ENCODE results near the gene DACH2.
"Not testable (repeated sequence)": the region's sequence is repeated elsewhere in the genome, so short reads cannot be mapped to it uniquely, and the experiment has no call there.

The DACH2 gene

GRCh38 chrX:86178906-86179305, 30.7 kb downstream of the DACH2 start:
- Histone ChIP-seq H3K4me3 (ENCODE audit: low read length) (no peak overlapping the region), H3K27ac (ENCODE audit: low read depth, low read length) (no peak overlapping the region), H3K36me3 (ENCODE audit: control insufficient read depth, insufficient read depth, low read length) (no peaks in the 10 kb centered on the region), H3K9ac (ENCODE audit: low read length) (no peak overlapping the region), H3K4me1 (ENCODE audit: control insufficient read depth, insufficient read depth, low read length) (no peaks in the 10 kb centered on the region), H3K27me3 (ENCODE audit: control insufficient read depth, insufficient read depth, low read length) (no peaks in the 10 kb centered on the region)

DNA sequence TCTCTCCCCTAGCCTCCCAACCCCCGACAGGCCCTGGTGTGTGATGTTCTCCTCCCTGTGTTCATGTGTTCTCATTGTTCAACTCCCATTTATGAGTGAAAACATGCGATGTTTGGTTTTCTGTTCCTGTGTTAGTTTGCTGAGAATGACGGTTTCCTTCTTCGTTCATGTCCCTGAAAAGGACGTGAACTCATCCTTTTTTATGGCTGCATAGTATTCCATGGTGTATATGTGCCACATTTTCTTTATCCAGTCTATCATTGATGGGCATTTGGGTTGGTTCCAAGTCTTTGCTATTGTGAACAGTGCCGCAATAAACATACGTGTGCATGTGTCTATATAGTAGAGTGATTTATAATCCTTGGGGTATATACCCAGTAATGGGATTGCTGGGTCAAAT, 33.1 kb downstream of the DACH2 start:
- H3K27me3 ChIP-seq (ENCODE audit: control insufficient read depth, insufficient read depth, low read length); H3K4me3 ChIP-seq (ENCODE audit: low read length); H3K4me1 ChIP-seq (ENCODE audit: control insufficient read depth, insufficient read depth, low read length); H3K9ac ChIP-seq (ENCODE audit: low read length); H3K36me3 ChIP-seq (ENCODE audit: control insufficient read depth, insufficient read depth, low read length); H3K27ac ChIP-seq (ENCODE audit: low read depth, low read length): not testable (repeated sequence)

GRCh38 chrX:86192827-86193226, 44.6 kb downstream of the DACH2 start:
- H3K27ac ChIP-seq (ENCODE audit: low read depth, low read length), result no peak overlapping the region
- H3K36me3 ChIP-seq (ENCODE audit: control insufficient read depth, insufficient read depth, low read length), result no peaks in the 10 kb centered on the region
- H3K9ac ChIP-seq (ENCODE audit: low read length), result no peak overlapping the region
- no peaks in the 10 kb centered on the region for H3K27me3 ChIP-seq (ENCODE audit: control insufficient read depth, insufficient read depth, low read length)
- H3K4me1 ChIP-seq (ENCODE audit: control insufficient read depth, insufficient read depth, low read length), result no peaks in the 10 kb centered on the region
- no peak overlapping the region for H3K4me3 ChIP-seq (ENCODE audit: low read length)

DNA sequence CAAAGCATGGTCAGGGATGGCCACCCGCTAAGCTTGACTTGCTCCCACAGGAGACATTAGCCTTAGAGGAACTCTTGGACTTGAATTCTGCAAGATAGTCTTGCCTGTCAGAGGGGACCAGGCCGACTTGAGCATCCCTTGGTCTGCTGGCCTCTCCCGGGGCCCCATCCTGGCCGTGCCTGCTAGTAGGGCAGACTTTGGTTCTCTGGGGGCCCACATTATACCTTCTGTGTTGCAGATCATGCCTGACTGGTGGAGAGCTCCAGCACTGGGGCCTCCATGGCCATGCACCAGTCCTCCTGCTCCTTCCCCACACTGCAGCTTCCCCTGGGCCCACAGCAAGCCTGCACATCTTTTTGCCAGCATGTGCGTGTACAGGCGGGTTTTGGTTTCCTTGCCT, 46.5 kb downstream of the DACH2 start:
- no peaks in the 10 kb centered on the region for H3K27me3 ChIP-seq (ENCODE audit: control insufficient read depth, insufficient read depth, low read length)
- no peaks in the 10 kb centered on the region for H3K36me3 ChIP-seq (ENCODE audit: control insufficient read depth, insufficient read depth, low read length)
- no peak overlapping the region for H3K27ac ChIP-seq (ENCODE audit: low read depth, low read length)
- H3K4me3 ChIP-seq (ENCODE audit: low read length), result no peak overlapping the region
- no peak overlapping the region for H3K9ac ChIP-seq (ENCODE audit: low read length)
- no peaks in the 10 kb centered on the region for H3K4me1 ChIP-seq (ENCODE audit: control insufficient read depth, insufficient read depth, low read length)

- H3K36me3 ChIP-seq (ENCODE audit: control insufficient read depth, insufficient read depth, low read length), result no peaks in the 10 kb centered on the region
Measured at GRCh38 chrX:86195343-86195742, 47.1 kb downstream of the DACH2 start.

GRCh38 chrX:86197815-86198214, 49.6 kb downstream of the DACH2 start:
- H3K4me1 ChIP-seq (ENCODE audit: control insufficient read depth, insufficient read depth, low read length), result no peaks in the 10 kb centered on the region
- H3K4me3 ChIP-seq (ENCODE audit: low read length), result no peak overlapping the region
- no peak overlapping the region for H3K27ac ChIP-seq (ENCODE audit: low read depth, low read length)
- no peaks in the 10 kb centered on the region for H3K27me3 ChIP-seq (ENCODE audit: control insufficient read depth, insufficient read depth, low read length)
- H3K36me3 ChIP-seq (ENCODE audit: control insufficient read depth, insufficient read depth, low read length), result no peaks in the 10 kb centered on the region
- no peak overlapping the region for H3K9ac ChIP-seq (ENCODE audit: low read length)

More at GRCh38 chrX:86195343-86195742, 47.1 kb downstream of the DACH2 start:
- Histone ChIP-seq H3K4me3 (ENCODE audit: low read length) (no peak overlapping the region), H3K27ac (ENCODE audit: low read depth, low read length) (no peak overlapping the region), H3K4me1 (ENCODE audit: control insufficient read depth, insufficient read depth, low read length) (no peaks in the 10 kb centered on the region), H3K27me3 (ENCODE audit: control insufficient read depth, insufficient read depth, low read length) (no peaks in the 10 kb centered on the region), H3K9ac (ENCODE audit: low read length) (no peak overlapping the region)

GRCh38 chrX:86210772-86211171, 62.5 kb downstream of the DACH2 start:
- no peaks in the 10 kb centered on the region for H3K36me3 ChIP-seq (ENCODE audit: control insufficient read depth, insufficient read depth, low read length)
- H3K27ac ChIP-seq (ENCODE audit: low read depth, low read length), result no peak overlapping the region
- no peaks in the 10 kb centered on the region for H3K4me1 ChIP-seq (ENCODE audit: control insufficient read depth, insufficient read depth, low read length)
- H3K4me3 ChIP-seq (ENCODE audit: low read length), result no peak overlapping the region
- no peak overlapping the region for H3K9ac ChIP-seq (ENCODE audit: low read length)
- H3K27me3 ChIP-seq (ENCODE audit: control insufficient read depth, insufficient read depth, low read length), result no peaks in the 10 kb centered on the region

DNA sequence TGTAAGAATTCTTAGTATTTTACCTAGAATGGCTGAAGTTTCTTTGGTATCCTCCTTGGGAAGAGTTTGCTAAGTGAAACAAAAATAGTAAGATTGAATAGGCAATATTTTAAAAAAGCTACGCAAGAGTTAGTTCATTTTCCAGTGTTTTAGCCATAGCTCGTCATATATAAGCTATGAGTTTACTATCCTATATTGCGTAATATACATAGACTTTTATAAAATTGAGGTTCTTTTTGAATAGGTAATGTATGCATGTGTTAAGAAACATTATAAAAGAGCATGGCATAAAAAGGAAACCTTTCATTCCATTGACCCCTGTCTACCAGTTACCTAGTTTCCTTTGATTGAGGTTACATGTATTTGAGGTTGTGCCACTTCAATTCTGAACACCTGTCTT, 67.0 kb downstream of the DACH2 start:
- Histone ChIP-seq H3K4me1 (ENCODE audit: control insufficient read depth, insufficient read depth, low read length) (no peaks in the 10 kb centered on the region), H3K27me3 (ENCODE audit: control insufficient read depth, insufficient read depth, low read length) (no peaks in the 10 kb centered on the region), H3K27ac (ENCODE audit: low read depth, low read length) (no peak overlapping the region), H3K36me3 (ENCODE audit: control insufficient read depth, insufficient read depth, low read length) (no peaks in the 10 kb centered on the region), H3K9ac (ENCODE audit: low read length) (no peak overlapping the region), H3K4me3 (ENCODE audit: low read length) (no peak overlapping the region)

DNA sequence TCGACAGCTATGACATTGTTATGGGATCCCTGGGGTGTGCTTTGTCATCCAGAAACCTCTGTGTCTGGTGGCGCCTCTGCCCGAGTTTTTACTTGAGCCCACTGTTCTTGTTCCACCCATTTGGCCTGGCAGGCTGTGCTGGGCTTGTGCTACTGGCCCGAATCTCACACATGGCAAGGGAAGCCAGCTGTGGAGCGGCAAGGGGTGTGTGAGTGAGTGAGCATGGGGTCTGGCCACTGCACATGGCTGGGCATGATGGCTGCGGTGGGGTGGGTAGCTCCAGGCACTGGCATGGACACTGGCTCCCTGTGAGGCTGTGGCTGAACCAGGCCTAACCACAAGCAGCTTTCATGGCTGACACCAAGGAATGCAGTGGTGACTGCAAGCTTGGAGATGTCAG, 89.2 kb downstream of the DACH2 start:
- Histone ChIP-seq H3K27me3 (ENCODE audit: control insufficient read depth, insufficient read depth, low read length) (no peaks in the 10 kb centered on the region), H3K4me3 (ENCODE audit: low read length) (no peak overlapping the region), H3K27ac (ENCODE audit: low read depth, low read length) (no peak overlapping the region), H3K4me1 (ENCODE audit: control insufficient read depth, insufficient read depth, low read length) (no peaks in the 10 kb centered on the region), H3K9ac (ENCODE audit: low read length) (no peak overlapping the region), H3K36me3 (ENCODE audit: control insufficient read depth, insufficient read depth, low read length) (no peaks in the 10 kb centered on the region)

DNA sequence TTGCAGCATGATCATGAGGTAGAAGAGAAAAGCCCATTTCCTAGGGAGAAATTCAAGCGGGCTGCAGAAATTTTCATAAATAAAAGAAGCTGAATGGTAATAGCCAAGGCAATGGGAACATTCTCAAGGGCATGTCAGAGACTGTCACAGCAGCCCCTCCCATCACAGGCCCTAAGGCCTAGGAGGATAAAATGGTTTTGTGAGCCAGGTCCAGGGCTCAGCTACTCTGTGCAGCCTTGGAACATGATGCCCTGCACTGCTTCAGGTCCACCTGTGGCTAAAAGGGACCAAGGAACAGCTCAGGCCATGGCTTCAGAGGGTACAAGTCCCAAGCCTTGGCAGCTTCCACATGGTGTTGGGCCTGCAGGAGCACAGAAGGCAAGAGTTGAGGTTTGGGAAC, 93.3 kb downstream of the DACH2 start:
- H3K27me3 ChIP-seq (ENCODE audit: control insufficient read depth, insufficient read depth, low read length), result no peaks in the 10 kb centered on the region
- H3K9ac ChIP-seq (ENCODE audit: low read length), result no peak overlapping the region
- H3K36me3 ChIP-seq (ENCODE audit: control insufficient read depth, insufficient read depth, low read length), result no peaks in the 10 kb centered on the region
- no peak overlapping the region for H3K4me3 ChIP-seq (ENCODE audit: low read length)
- no peak overlapping the region for H3K27ac ChIP-seq (ENCODE audit: low read depth, low read length)
- no peaks in the 10 kb centered on the region for H3K4me1 ChIP-seq (ENCODE audit: control insufficient read depth, insufficient read depth, low read length)

GRCh38 chrX:86263526-86263925, 115.3 kb downstream of the DACH2 start:
- Histone ChIP-seq H3K27me3 (ENCODE audit: control insufficient read depth, insufficient read depth, low read length) (no peaks in the 10 kb centered on the region), H3K4me1 (ENCODE audit: control insufficient read depth, insufficient read depth, low read length) (no peaks in the 10 kb centered on the region), H3K36me3 (ENCODE audit: control insufficient read depth, insufficient read depth, low read length) (no peaks in the 10 kb centered on the region), H3K27ac (ENCODE audit: low read depth, low read length) (no peak overlapping the region), H3K9ac (ENCODE audit: low read length) (no peak overlapping the region), H3K4me3 (ENCODE audit: low read length) (no peak overlapping the region)

GRCh38 chrX:86295293-86295692, 147.0 kb downstream of the DACH2 start:
- H3K4me3 ChIP-seq (ENCODE audit: low read length), result no peak overlapping the region
- no peaks in the 10 kb centered on the region for H3K27me3 ChIP-seq (ENCODE audit: control insufficient read depth, insufficient read depth, low read length)
- no peak overlapping the region for H3K27ac ChIP-seq (ENCODE audit: low read depth, low read length)
- H3K9ac ChIP-seq (ENCODE audit: low read length), result no peak overlapping the region
- no peaks in the 10 kb centered on the region for H3K36me3 ChIP-seq (ENCODE audit: control insufficient read depth, insufficient read depth, low read length)
- no peaks in the 10 kb centered on the region for H3K4me1 ChIP-seq (ENCODE audit: control insufficient read depth, insufficient read depth, low read length)

- H3K27me3 ChIP-seq (ENCODE audit: control insufficient read depth, insufficient read depth, low read length), result no peaks in the 10 kb centered on the region
- H3K4me3 ChIP-seq (ENCODE audit: low read length), result no peak overlapping the region
- H3K4me1 ChIP-seq (ENCODE audit: control insufficient read depth, insufficient read depth, low read length), result no peaks in the 10 kb centered on the region
- no peak overlapping the region for H3K27ac ChIP-seq (ENCODE audit: low read depth, low read length)
- H3K9ac ChIP-seq (ENCODE audit: low read length), result no peak overlapping the region
- no peaks in the 10 kb centered on the region for H3K36me3 ChIP-seq (ENCODE audit: control insufficient read depth, insufficient read depth, low read length)
Measured at GRCh38 chrX:86322913-86323312, 174.7 kb downstream of the DACH2 start.

DNA sequence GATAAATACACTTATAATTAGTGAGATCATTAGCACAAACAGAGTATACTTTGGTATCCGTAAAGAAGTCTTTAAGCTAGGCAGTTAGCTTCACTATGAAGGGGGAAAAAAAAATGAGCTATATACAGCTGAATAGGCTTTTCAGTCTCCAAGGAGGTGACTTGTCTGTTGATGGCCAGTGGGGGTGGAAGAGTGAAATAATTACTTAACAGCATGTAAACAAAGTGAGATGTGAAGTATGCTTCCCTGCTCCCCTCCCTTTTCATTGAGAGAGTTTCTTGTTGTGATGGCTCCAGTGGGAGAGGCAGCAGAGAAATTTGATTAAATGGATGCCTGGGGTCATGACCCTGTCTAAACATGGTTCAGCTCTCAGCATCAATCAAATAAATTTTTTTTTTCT, 180.9 kb downstream of the DACH2 start:
- no peak overlapping the region for H3K27ac ChIP-seq (ENCODE audit: low read depth, low read length)

More for the DNA sequence above, 180.9 kb downstream of the DACH2 start:
- Histone ChIP-seq H3K4me1 (ENCODE audit: control insufficient read depth, insufficient read depth, low read length) (no peaks in the 10 kb centered on the region), H3K9ac (ENCODE audit: low read length) (no peak overlapping the region), H3K27me3 (ENCODE audit: control insufficient read depth, insufficient read depth, low read length) (no peaks in the 10 kb centered on the region), H3K36me3 (ENCODE audit: control insufficient read depth, insufficient read depth, low read length) (no peaks in the 10 kb centered on the region), H3K4me3 (ENCODE audit: low read length) (no peak overlapping the region)

Data from rectal smooth muscle tissue (tissue), 1 donor.